ENCODE data around the gene STXBP6. TPM values are rescaled to one million over a fixed set of nuclear protein-coding genes. Genes with fewer than 3 reads are reported as not detected.

STXBP6 gene
- total and polyA plus RNA-seq, 2 donors (not counting 3 experiments of a cell fraction or from before 2014, with no cell fraction given): 0.06 TPM; not detected in 1

DNA sequence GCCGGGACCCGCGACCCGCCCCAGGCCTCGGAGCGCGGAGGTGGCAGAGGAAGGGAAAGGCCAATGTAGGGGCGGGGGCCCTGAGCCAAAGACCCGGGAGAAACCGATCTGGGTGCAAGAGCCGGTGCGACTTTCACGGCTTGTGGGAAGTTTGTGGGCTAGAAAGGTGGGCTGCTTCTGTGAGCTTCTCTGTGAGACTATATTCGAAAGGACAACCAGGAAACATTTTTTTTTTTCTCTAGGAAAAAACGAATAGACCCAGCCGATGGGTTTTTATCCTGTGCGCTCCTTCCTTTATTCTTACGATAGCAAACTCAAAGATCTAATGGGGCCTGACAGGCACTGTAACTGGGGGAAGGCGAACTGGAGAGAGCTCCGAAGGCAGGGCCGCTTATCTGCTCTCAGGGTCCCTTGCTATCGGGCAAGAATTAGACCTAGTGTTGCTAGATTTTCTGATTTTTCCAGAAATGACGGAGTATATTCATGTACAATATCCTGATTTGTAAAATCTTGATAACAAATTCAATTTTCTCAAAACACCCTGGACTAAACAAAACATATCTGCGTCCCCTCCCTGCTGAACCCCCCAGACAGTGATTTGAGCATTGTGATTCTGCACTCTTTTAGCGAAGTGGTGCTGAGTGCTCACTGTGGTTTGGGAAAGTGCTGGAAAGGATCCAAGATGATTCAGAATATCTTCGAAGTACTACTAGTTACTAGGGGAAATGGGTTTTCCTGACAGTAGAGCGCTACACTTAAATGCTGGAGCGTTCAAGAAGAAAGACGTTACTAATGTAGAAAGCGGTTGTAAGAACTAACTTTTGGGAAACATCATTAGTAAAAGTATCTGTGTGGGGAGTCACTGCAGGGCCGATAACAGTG is 563 bp upstream of the STXBP6 start:
- BruUV-seq (replicated peaks): no TSS peak
- peak overlapping the region; percentile 73 for H3K4me2 ChIP-seq (ENCODE audit: insufficient read depth, low read length)
- H2AFZ ChIP-seq (ENCODE audit: low read depth, low read length): no peak overlapping the region
- no peaks in the 10 kb centered on the region for H3K4me1 ChIP-seq (ENCODE audit: control insufficient read depth, extremely low read depth, insufficient read depth, low read length)
- intact Hi-C loops (cut with micrococcal nuclease) (loop anchor here (10.0 kb wide), 1 partner anchor 354 kb away; no protein-coding TSS in a partner anchor), dilution Hi-C loops (cut with MboI; ENCODE audit: extremely low pct_ligation_motif_present, low sequenced_read_pairs) (no loop called here)
- TF ChIP-seq GATA2 (IDR thresholded peaks at IDR 0.05; ENCODE audit: insufficient read depth, insufficient read length, low read depth, low read length) (no peak), EZH2 (IDR thresholded peaks at IDR 0.05; ENCODE audit: borderline replicate concordance, low read depth, low read length, severe bottlenecking) (no peak), POLR2AphosphoS5 (IDR thresholded peaks at IDR 0.05; ENCODE audit: insufficient read depth, low read depth, low read length) (no peak), POLR2A (IDR thresholded peaks at IDR 0.05; ENCODE audit: low read depth, low read length) (no peak), FOS (IDR thresholded peaks at IDR 0.05; ENCODE audit: borderline replicate concordance, insufficient read depth, low read length) (no peak), MYC (IDR thresholded peaks at IDR 0.05; ENCODE audit: low read depth, low read length) (no peak), JUN (IDR thresholded peaks at IDR 0.05; ENCODE audit: borderline replicate concordance, insufficient read depth, insufficient read length, low read depth) (no peak)
- TF ChIP-seq, protein P1, sequence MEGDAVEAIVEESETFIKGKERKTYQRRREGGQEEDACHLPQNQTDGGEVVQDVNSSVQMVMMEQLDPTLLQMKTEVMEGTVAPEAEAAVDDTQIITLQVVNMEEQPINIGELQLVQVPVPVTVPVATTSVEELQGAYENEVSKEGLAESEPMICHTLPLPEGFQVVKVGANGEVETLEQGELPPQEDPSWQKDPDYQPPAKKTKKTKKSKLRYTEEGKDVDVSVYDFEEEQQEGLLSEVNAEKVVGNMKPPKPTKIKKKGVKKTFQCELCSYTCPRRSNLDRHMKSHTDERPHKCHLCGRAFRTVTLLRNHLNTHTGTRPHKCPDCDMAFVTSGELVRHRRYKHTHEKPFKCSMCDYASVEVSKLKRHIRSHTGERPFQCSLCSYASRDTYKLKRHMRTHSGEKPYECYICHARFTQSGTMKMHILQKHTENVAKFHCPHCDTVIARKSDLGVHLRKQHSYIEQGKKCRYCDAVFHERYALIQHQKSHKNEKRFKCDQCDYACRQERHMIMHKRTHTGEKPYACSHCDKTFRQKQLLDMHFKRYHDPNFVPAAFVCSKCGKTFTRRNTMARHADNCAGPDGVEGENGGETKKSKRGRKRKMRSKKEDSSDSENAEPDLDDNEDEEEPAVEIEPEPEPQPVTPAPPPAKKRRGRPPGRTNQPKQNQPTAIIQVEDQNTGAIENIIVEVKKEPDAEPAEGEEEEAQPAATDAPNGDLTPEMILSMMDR (IDR thresholded peaks at IDR 0.05; ENCODE audit: extremely low read depth in 1 of 2, insufficient read depth in 1 of 2, low read depth in 1 of 2, low read length in 2 of 2): no peak
- TF ChIP-seq, protein P2, sequence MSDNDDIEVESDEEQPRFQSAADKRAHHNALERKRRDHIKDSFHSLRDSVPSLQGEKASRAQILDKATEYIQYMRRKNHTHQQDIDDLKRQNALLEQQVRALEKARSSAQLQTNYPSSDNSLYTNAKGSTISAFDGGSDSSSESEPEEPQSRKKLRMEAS (IDR thresholded peaks at IDR 0.05; ENCODE audit: insufficient read depth, insufficient read length): no peak
- no peaks in the 10 kb centered on the region for H3K9me3 ChIP-seq (replicated peaks; ENCODE audit: control insufficient read depth, insufficient read depth, low read length)
- H3K9ac ChIP-seq (replicated peaks; ENCODE audit: extremely low read depth, insufficient read depth, low read length): no peak overlapping the region
- H3K9me1 ChIP-seq (replicated peaks; ENCODE audit: control insufficient read depth, extremely low read depth, insufficient read depth, low read length): no peaks in the 10 kb centered on the region
- no peak overlapping the region for H3K27ac ChIP-seq (ENCODE audit: insufficient read depth, low read depth, low read length)
- no peaks in the 10 kb centered on the region for H4K20me1 ChIP-seq (replicated peaks; ENCODE audit: control insufficient read depth, extremely low read depth, insufficient read depth, low read length)
- H3K4me3 ChIP-seq (replicated peaks in 1 of 3; ENCODE audit: insufficient read depth in 1 of 3, low read depth in 1 of 3, low read length in 3 of 3): peak overlapping the region; percentile 30 to 42 (median 31)
- peak; percentile 21 for DNase-seq (ENCODE audit: low read depth, low spot score)
- POLR2A ChIA-PET: no interaction called here
- peaks cover 42 to 53% of the 10 kb centered on the region in 2 experiments for H3K27me3 ChIP-seq (ENCODE audit: control insufficient read depth in 2 of 2, insufficient read depth in 2 of 2, low read length in 2 of 2)
- no peaks in the 10 kb centered on the region for H3K79me2 ChIP-seq (ENCODE audit: control insufficient read depth, insufficient read depth, low read length)
- H3K36me3 ChIP-seq (ENCODE audit: control insufficient read depth in 2 of 2, extremely low read depth in 1 of 2, insufficient read depth in 2 of 2, low read length in 2 of 2): no peaks in the 10 kb centered on the region
- CTCF ChIA-PET: no interaction called here
- peak; percentile 28 for FAIRE-seq

Data from endothelial cell of umbilical vein (primary cell).